G401 (cell line): ENCODE data around the gene RALGPS1. TPM values are rescaled to one million over a fixed set of nuclear protein-coding genes. Genes with fewer than 3 reads are reported as not detected.

Experiments used
- DNase-seq: peaks from one replicate; pipeline ENCODE4 v3.0.0-alpha.2; 2015; ENCODE audit warnings: low spot score
- in situ Hi-C: cut with HindIII; loops from 2 replicates; pipeline ENCODE4 v1.10.0; 2016; ENCODE audit warnings: low sequenced_read_pairs, mixed read lengths
- total RNA-seq: library from RNA; depleted of rRNA; stranded (reverse); fragments of >200 nt; shearing (Covaris generic); gene quantifications from 2 replicates; pipeline ENCODE4 v1.2.3, GENCODE V29; 2014

Gene RALGPS1
- total RNA-seq, 1 experiment from 2014 or later, result 3.7 TPM

DNA sequence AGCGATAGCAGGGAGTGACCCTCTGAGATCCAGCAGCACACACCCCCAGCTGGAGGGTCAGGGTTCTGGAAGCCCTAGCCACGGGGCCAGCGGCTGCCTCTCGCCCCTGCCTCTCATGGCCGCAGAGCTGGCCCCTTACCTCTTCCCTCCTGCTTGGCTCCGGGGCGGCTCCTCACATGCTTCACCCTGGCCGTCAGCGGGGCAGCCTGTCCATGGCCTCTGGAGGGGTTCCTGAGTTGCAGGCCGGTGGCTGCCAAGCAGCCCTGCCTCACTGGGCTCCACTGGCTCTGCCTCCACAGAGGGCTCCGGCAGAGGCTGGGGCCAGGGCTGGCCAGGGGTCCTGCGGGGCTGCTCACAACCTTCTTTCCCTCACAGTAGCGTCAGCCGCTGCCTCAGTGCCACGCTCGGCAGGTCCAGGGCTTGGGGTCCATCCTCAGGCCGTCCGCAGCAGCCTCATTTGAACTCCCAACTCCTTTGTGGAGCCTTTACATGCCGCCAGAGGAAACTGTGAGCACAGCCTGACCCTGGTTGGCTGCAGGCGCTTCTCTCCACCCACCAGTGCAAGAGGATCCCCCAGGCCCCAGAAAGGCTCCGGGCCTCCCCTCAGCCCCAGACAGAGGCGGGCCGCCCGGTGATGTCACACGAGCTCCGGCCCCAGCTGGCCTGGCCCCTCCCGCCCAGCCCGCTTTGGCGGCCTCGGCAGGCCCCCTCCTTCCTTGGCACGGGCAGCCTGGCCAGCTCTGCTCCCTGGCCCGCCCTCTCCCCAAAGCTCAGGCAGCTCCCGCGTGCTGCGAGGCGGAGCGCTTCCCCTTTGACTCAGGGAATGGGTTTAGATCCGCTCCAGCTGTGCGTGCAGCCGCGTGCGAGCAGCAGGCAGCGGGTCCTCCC, 207.8 kb downstream of the RALGPS1 start, which contains the start of gene ANGPTL2:
Gene ANGPTL2, minus strand, starts transcription at position 460 of the 888 bp plus-strand sequence. CDS start 13,904 bp downstream, outside the sequence.
- DNase-seq, result peak; percentile 87
- in situ Hi-C loops, result no loop called here

DNA sequence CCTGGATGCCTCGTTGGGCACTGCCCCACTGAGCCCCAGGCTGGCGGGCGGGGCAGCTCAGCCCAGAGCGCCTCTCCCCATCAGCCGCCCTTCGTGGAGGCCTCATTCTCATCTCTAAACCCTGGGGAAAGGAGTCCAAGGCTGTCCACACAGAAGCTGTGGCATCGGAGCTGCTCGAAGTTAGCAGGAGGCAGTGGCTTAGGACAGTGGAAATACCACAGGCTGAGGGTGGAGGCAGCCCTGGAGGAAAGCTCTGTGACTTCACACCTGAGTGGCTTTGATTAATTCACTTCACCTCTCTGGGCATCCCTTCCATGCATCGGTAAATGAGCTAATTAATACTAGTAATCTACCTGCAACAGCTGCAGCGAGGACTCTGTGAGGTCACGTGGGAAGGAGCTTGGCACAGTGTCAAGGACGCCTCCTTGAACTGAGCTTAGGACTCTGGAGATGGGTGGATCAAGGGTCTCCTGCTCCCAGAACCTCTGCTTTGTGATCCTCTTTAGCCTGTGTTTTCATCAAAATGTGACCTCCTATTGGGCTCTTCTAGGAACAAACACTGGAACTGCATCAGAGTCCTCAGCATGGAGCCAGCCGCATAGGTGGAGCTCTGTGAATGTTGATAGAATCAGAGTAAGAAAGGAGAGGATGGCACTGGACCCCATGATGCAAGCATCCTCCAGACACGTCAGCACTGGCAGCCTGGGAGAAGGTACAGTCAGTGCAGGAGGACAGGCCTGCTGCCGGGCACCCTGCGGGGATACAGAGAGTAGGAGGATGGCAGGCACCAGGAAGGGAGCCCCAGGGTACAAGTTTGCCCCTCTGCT, 208.7 kb downstream of the RALGPS1 start:
- peak; percentile 82 for DNase-seq
- in situ Hi-C loops, result no loop called here

DNA sequence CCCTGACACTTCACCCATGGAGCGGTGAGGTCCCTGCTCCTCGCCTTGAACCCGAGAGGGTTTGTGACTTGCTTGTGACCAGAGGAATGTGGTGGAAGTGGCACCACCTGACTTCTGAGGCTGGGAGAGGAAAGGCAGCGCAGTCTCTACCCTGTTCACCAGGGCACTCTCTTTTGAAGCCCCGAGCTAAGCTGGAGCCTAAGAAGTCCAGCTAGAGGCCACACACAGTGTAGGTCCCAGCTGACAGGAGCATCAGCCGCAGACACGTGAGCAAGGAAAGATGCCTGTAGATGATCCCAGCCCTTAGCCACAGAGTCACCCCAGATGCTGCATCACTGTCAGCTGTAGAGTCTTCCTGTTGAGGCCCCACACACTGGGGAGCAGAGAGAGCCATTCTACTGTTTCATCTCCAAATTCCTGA, 209.5 kb downstream of the RALGPS1 start:
- no peak for DNase-seq
- in situ Hi-C loops, result no loop called here

DNA sequence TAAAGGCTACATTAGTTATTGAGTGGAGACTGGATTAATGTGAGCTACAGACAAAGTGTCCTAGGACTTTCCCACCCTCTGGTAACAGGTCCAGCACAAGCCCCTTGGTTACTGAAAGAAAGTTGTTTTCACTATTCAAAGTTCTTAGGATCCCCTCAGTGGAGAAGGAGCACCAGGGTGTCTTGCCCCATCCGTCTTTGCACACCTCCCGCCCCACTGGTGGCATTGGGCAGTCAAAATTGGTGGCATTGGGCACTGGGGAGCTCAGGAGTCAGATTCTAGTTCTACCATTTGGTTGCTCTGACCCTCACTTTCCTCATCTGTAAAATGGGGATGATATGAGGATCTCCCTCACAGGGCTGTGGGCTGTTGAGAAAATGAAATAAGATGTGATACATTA, 210.2 kb downstream of the RALGPS1 start:
- in situ Hi-C loops, result no loop called here
- no peak for DNase-seq

DNA sequence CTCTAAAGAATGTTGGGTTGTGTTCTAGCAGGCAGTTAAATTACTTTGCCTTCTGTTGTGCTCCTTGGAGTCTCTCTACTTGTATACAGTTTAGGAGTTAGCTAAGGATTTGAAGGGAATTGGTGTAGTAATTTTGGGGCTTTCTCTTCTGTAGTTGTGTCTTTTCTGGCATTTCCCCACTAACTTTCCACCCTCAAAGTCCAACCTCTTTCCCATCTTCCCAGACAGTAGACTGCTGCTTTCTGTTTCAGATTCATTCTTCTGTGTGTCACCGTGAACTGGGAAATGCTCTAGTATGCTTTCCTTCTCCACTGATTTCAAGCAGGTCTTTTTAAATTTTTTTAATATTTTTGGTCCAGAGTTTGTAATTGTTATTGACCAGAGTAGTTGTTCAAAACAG, 212.4 kb downstream of the RALGPS1 start:
- DNase-seq, result no peak
- in situ Hi-C loops, result no loop called here

DNA sequence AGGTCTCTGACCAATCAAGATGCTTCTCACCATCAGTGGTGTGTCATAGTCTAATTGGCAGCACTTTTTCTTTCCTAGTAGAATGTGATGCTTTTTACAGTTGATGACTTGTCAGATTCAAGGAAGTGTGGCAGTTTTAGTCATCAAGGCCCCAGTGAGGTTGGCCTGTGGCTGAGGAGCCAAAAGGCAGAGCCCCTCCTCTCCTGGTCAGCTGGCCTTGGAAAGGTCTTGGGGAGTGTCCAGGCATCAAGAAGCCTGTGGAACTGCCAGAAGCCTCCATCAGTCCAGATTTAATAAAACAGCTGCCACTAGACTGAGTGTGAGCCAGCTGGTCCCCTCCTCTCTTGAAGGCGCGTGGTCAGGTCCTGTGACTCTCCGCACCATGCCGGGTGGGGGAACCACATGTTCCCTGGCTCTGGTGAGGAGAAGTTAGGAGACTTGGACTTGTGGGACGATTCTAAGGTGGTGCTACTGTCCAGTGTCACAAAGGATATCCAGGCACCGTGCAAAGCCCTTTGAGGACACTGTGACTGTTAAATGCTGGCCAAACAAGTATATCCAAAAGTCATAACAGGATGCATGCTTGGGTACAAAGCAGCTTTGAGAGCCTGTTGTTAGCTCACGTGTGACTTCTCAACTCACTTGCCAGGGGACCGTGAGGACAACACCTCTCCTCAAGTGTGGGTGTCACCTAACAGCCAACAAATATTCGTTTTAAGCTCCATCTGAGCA, 213.9 kb downstream of the RALGPS1 start:
- no peak for DNase-seq
- in situ Hi-C loops, result no loop called here

DNA sequence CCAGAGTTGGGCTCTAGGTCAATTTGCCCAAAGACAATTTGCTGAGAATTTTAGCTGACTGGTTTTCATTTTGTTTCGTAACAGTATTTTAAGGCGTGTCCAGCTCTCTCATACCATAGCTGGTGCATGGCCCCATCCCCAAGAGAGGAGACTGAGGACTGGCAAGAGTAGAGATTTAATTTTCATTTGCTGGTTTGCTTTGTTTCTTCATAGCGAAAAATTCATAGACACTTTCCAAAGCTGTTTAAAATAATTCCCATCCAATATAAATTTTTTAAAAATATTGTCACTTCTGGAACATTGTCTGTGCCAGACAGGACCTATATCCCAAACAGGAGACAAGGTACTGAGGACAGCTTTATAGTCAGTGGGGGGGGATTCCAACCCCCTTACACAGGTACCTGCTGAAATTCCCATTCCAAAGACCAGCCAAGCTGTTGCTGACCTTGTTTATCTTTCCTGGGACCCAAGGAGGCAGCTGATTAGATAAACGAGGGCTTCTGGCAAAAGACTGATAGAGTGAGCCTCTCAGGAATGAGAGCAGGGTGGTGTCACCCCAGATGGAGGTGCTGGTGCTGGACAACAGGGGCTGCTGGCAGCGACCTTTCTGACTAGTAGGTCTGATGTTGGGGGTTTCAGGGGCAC, 214.6 kb downstream of the RALGPS1 start:
- in situ Hi-C loops, result no loop called here
- DNase-seq, result peak; percentile 11

DNA sequence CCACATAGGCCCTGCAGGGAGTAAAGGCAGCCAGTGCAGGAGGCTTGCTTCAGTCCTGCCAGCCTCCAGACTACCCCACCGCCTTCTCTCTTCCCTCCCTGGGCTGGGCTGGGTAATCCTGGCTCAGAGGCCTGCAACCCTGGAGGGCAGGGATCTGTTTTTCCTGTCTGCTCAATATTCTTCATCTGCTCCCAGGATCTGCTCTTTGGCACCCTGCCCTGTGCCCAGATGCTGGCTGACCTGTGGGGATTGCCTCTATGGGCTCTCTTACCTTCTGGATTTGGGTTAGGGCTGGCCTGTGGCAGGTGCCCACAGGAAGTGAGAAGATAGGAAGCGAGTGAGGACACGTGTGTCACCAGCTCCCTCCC, 215.1 kb downstream of the RALGPS1 start:
- peak; percentile 29 for DNase-seq
- in situ Hi-C loops, result no loop called here

DNA sequence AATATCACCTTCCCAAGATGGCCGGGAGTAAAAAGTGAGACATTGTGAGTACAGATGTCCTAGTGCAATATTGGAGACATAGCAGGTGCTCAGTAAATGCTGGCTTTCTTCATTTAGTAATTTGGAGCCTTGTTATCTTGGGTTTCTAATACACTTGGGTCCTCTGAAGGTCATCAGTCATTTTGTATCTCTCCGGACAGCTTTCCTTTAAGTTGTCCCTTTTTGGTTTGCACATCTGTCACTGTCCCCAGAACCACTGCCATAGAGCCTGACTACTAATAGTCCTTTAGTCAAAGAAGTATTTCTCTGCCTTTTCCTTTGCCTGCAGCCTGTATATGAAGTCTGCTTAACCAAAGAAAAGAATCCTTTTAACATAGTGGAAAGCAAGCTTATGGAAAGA, 215.7 kb downstream of the RALGPS1 start:
- in situ Hi-C loops, result no loop called here

DNA sequence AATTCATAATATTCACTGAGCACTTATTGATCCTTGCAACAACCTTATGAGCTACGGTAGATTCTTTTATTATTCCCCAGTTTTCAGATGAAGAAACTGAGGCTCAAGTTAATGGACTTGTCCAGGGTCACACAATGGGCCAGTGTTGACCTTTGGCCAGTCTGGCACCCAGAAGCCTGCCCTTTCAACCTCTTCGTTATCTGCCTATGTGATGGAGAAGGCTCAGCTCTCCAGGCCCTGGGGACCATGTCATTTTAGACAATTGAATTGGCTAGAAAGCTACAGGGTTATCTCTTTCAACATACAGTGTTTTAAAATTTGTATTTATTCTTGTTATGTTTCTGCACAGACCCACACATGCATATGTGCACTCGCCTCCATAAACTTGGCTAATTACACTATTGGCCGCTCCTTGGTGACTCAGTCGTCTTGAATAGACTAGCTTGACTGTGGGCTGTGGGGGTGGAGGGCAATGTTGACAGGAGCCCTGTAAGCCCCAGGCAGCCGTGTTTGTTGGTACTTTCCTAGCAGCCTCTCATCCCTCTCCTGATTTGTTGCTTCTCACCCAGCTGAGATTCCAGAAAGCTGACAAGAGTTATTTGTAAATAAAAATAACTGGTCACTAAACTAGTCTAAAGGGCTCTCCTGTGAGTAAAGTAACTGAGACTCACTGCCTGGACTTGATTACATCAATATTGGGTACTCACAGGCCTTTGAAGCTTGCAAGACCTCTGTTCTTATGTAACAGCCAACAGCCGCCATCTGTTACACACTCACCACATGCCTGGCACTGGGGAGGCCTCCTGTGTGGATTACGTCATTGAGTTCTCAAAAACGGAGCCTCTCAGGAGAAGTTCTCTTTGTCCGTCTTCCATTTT, 216.3 kb downstream of the RALGPS1 start:
- in situ Hi-C loops, result no loop called here
- peak; percentile 99 for DNase-seq

More for the DNA sequence above, 215.7 kb downstream of the RALGPS1 start:
- DNase-seq, result peak; percentile 9

DNA sequence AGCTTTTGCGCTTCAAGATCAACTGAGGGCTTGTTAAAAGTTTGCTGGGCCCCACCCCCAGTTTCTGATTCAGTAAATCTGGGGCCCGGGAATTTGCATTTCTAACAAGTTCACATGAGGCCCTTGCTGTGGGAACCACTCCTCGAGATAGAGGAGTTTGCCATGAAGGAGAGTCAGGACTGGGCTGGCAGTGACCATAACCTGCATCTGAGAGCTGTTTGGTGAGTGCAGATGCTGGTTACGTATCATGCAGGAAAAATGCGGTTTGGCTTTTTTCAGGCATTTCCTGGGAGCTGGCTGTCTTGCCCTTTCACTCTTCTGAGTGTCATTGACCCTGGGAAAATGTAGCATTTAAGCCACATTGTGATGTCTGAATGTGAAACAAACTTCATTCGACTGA, 217.3 kb downstream of the RALGPS1 start:
- in situ Hi-C loops, result no loop called here
- DNase-seq, result no peak

DNA sequence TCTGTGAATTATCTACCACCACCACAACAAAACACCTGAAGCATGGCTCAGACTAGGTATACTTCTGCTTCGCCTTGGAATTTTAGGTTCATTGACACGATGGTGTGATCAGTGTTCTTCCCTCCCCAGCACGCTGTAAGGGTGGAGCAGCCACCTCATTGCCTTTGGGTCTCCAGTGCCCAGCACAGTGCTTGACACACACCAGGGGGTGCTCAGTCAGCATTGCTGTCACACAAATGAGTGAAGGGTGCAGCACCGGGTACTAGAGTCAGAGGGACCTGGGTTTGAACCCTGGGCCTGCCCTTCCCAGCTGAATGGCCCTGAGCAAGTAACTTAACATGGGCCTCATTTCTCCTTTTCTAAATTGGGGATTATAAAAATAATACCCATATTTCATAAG, 217.8 kb downstream of the RALGPS1 start:
- DNase-seq, result no peak
- in situ Hi-C loops, result no loop called here

DNA sequence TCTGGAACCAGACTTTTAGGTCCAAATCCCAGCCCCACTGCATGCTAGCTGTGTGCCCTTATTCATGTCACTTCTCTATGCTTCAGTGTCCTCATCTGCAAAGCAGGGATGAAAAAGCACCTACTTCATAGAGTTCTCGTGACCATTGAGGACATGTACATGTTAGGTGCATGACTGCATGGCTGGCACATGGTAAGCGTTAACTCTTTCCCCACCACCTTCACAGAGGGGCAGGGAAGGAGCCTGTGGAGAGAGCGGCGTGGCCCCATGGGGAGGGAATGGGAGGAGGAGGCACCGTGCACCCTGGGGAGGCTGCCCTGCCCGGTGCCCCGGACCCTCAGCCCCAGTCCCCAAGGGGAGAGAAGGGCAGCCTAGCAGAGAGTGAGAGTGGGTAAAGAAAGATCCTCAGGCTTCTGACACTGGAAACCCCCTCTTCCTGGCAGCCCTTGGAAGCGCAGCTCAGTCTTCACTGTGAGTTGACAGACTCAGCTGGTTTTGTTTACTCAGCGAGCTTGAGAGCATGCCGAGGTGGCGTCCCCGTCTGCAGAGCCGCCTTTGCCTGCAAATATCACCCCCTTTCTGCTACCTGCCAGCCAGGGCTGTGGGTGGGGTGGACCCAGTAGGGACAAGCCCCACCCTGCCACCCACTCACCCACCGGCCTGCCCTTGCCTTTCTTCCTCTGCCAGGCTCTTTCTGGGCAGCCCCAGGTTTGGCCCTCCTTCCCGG, 218.5 kb downstream of the RALGPS1 start:
- no peak for DNase-seq
- in situ Hi-C loops, result no loop called here

DNA sequence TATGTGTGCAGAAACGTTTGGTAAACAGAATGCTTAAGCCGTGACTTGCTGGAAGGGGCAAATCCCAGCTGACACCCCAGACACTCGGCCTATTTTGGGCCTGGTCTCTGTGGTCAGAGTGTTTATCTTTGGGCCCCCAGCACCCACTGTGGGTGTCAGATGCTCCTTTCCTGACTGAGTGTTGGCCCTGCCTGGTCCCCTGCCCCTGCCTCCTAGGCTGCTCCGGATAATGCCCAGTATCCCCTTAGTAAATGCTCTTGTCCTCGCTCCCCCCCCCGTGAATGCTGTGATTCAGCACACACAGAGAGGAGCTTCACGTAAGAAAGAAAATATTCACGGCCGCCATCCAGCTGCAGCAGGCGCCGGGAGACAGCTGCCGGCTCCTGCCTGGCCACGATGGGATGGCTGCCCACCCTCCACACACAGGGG, 219.2 kb downstream of the RALGPS1 start:
- peak; percentile 62 for DNase-seq
- in situ Hi-C loops, result no loop called here

DNA sequence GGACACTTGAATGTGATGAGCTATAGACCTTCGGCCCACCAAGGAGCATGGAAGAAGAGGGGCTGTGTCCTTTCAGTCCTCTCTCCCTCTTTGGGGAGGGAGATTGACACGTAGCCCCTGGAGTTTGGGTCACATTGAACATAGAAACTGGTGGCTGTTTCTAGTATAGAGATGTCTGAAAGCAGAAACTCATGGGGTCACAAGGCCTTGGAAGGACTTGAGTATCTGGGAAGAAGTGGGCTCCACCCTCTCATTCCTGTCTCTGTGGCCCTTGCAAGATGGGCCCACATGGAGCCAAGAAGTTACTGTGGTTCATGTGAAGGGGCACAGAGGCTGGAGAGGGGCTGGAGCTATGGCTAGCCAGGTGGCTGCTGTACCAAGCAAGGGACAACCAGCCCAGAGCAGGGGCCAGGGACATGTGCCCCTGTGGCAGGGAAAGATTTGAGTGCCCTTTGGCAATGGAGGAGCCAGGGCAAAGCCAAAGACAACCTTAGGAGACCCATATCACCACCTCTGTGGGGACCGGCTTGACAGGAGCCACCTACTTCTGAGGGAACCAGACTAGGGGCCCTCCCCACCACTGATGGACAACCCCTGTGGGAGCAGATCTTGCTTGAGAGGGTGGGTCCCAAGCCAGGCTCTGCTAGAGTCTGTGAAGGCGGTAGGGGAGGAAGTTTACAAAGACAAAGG, 220.6 kb downstream of the RALGPS1 start:
- DNase-seq, result no peak
- in situ Hi-C loops, result no loop called here

DNA sequence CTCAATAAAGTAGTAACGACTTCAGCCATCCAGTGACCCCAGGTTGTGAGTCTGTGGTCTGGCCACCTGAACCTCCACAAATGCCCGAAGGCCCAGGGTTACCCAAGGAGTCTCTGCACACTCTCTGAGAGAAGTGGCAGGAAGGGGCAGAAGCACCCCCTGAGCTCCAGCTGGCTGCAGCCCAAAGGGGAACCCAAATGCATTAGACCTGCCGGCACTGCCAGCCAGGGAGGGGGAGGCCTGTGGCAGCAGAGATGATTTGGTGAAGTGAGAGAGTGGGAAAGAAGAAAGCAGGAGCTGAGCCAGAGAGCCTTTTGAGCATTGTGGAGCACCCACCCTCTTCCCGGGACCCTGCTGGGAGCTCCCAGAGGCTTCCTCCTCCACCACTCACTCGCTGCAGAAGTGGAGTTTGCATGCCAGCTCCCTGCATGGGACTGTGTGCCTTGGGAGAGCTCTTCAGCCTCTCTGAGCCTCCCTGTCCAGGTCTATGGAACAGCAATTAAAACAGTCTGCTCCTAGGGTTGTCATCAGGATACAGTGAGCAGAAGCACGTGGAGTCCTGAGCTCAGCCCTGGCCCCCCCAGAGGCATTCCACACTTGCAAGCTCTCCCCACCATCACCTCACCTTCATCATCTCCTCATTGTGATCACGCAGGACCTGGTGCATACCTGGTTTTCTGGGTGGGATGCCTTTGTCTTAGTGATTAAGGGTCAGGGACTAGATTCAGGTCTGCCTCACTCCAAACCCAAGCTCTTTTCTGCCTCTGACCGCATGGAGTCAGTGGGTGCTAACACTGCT, 221.7 kb downstream of the RALGPS1 start:
- no peak for DNase-seq
- in situ Hi-C loops, result no loop called here
